CMK (cell line): ENCODE measurements around the gene BIRC7.
"Not testable (repeated sequence)": the region's sequence is repeated elsewhere in the genome, so short reads cannot be mapped to it uniquely, and the experiment has no call there.

ENCODE experiments used
- DNase-seq: peaks from one replicate; pipeline ENCODE4 v3.0.0-alpha.2; 2010; ENCODE audit warnings: low read depth

BIRC7 gene

GRCh38 chr20:63248835-63249591 is 13.3 kb downstream of the BIRC7 start:
- DNase-seq = no peak

- no peak for DNase-seq
Measured at GRCh38 chr20:63249891-63250290, 14.2 kb downstream of the BIRC7 start.

GRCh38 chr20:63251350-63251749 is 15.6 kb downstream of the BIRC7 start:
- DNase-seq = not testable (repeated sequence)

DNA sequence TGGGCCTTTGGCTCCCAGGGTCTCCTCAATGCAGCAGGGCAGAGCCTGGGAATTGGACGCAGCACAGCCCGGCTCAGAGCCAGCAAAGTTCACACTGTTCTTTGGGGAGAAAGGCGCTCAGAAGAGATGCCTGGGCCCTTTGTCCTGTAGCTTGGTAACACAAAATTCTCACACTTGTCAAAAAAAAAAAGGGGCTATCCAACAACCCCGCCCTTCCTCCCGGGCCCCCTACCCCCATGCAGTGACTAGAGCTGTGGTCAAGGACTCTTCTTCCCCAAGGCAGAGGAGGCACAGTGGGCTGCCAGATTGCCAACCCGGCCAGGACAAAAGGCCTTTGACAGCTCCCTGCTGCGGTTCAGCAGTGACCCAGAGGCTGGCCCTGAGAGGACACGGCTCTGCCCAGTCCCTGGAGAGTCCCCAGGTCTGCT is 16.6 kb downstream of the BIRC7 start:
- DNase-seq = no peak

GRCh38 chr20:63253065-63253437 is 17.3 kb downstream of the BIRC7 start:
- no peak for DNase-seq

DNA sequence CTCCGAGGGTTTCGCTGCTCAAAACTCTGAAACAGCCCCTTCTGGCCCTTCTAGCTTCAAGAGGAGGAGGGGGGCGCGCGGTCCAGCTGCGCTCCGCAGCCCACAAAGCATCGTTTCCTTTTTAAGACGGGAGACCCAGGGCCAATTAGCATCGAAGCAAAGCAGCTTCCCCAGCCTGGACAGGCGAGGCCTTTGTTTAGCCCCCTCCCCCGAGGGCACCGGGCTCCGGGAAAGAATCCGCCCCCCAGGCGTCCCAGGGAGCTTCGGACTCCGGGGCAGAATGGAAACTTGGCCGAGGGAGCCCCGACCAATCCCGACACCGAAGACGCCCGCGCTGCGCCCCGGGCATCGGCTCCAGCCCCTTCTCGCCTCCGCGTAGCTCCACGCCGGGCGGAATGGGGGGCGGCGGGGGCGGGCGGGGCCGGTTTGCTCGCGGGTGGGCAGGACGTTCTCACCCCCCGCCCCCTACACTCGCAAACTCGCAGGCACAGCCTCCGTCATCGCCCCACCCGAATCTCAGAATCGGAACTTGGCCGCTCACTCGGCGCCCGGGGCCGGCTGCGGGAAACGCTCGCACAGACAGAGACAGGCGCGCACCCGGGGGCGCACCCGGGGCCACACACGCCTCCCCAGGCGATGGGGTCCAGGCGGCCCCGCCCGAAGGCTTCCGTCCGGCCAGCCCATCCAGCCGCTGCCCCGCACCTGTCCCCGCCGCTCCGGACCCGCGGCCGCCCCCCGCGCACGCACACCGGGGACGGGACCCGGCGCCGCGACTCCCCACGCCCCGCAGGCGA is 17.9 kb downstream of the BIRC7 start:
- no peak for DNase-seq

DNA sequence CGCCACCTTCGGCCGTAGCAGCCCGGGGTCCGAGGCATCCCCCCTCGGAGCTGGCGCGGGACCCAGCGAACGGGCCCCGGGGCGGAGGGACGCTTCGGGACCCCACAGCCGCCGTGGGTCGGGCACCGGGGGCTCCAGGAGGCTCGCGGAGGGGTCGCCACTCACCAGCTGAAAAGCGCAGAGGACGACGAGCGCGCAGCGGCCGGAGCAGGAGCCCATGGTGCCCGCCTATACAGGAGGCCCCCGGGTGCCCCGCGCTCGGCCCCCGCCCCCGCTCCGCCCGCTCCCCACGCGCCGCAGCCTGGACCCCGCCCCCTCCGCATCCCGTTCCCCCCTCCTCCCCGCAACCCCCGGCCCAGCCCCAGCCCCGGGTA is 18.5 kb downstream of the BIRC7 start, which contains the start of gene NKAIN4:
TSS of gene NKAIN4 (minus strand) at position 232 of the 374 bp plus-strand sequence. CDS start at position 219, 13 bp downstream.
- DNase-seq = no peak

GRCh38 chr20:63254606-63255384 is 19.1 kb downstream of the BIRC7 start:
- DNase-seq = no peak

GRCh38 chr20:63255931-63256704 is 20.4 kb downstream of the BIRC7 start:
- DNase-seq = no peak

GRCh38 chr20:63256954-63257353 is 21.2 kb downstream of the BIRC7 start:
- DNase-seq = no peak

- no peak for DNase-seq
Measured at GRCh38 chr20:63257629-63258028, 21.9 kb downstream of the BIRC7 start.

DNA sequence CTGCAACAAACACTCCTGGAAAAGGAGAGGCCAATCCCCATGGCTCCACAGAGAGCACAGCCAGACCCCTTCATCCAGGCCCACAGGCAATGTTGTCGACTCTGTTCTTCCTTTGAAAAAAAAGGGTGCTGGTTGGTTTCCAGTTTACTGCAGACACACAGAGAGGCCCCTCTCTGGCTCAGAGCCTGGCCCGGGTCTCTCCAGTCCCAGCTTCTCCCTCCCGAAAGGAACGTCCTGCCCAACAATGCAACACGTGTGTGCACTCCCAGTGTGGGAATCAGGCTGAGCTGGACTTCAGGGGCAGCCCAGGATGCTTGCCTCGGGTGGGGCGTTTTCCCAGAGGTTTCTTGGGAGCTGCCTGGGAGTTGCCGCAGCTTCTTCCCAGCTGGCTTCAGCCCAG is 23.1 kb downstream of the BIRC7 start:
- DNase-seq = no peak

- DNase-seq = no peak
Measured at GRCh38 chr20:63259734-63260460, 24.2 kb downstream of the BIRC7 start.

- DNase-seq = no peak
Measured at GRCh38 chr20:63260521-63260920, 24.8 kb downstream of the BIRC7 start.

DNA sequence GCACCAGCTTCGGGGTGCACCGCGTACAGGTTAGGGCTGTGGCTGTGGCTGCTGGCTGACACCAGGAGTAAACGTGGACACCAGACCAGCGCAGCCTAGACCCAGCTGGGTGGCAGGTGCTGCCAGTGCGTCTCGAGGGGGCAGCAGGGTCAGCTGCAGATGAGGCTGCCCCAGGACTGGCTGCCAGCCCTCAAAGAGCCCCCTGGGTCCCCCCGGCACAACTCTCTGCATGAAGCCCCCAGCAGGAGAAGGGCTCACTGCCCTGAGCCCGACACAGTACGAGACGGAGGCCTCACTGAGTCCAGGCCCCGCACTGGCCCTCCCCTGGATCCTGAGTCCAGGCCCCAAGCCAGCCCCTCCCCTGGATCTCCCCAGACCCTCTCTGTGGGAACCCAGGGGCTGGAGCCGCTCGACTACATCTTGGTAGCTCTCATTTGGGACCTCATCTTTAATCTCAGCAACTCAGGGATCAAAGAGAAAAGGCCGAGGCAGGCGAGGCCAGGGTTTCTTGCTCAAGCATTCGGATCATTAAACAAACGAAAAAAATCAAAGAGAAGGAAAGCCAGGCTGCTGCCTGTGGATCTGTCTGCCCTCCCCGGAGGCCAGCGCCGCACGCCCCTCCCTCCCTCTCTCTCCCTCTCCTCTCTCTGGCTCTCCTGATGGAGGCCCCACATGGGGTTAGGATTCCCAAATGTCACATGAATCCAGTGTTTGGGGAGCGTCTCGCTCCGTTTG is 25.5 kb downstream of the BIRC7 start:
- DNase-seq = no peak

DNA sequence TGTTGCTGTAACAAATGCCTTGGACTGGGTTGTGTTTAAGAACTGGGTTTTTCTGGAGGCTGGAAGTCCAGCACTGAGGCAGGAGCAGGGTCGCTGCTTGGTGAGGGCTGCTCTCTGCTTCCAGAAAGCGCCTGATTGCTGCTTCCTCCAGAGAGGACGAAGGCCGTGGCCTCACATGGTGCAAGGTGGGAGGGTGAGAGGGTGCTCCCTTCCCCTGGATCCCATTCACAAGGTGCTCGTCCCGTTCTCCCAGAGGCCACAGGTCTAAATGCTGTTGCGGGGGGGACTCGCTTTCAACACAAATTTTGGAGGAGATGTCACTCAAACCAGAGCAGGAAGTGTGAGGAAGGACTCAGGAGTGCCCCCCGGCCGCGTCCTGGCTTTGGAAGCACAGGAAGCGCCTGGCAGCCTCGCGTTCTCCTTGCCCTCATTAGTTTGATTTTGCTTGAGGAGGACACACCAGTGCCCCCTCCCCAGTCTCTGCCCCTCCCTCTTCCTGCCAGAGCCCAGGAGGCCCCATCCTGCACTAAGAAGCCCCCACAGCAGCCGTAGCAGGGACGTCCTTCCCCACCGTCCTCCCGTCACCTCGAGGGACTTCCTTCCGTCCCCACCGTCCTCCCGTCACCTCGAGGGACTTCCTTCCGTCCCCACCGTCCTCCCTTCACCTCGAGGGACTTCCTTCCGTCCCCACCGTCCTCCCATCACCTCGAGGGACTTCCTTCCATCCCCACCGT is 26.3 kb downstream of the BIRC7 start:
- no peak for DNase-seq

DNA sequence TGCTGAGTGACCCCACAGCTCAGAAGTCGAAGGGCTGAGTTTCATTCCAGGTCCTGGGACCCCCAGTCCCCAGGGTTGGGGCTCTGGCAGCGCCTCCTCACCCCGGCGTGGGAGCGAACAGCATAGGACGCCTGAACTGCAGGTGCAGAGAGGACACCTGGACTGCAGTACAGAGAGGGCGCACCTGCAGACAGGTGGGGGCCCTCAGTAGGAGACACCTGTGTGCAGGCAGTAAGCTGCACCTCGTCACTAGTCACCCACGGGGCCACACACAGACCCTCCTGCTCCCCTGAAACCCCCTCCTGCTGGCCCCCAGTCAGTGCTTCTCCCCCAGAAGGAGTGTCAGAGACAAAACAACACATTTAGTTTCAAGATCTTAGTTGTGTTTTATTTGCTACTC is 27.1 kb downstream of the BIRC7 start:
- DNase-seq = no peak

- DNase-seq = no peak
Measured at GRCh38 chr20:63264000-63264399, 28.3 kb downstream of the BIRC7 start.

DNA sequence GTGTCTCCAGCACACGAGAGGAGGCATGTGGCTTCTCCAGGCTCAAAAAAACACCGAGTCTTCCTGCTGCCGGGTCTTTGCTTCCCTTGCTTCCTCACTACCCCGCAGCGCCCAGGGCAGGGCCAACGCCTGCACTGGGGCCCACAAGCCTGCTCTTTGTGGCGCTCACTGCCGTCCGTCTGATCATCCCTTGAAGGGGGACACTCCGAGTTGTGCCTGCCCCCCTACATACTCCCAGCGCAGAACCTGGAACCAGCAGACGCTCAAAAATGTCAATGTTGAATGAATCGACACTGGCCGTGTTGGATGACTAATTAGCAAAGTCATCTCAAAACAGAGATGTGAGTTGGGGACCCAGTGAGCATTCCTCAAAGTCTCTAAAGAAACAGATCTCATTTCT is 28.8 kb downstream of the BIRC7 start:
- DNase-seq = no peak
